K562 (cell line): Measurements from ENCODE around the gene GRIP1. TPM values are rescaled to one million over a fixed set of nuclear protein-coding genes. Genes with fewer than 3 reads are reported as not detected.

Experiments
- ATAC-seq: fragments of 200-7000 bp; cut with Tn5 transposase; 3 replicates; pipeline ENCODE4 v1.9.1; 2020; ENCODE audit warnings: moderate library complexity
- BruUV-seq: library from RNA; stranded (reverse); fragments of 400-500 nt; replicated peaks from 2 replicates; lab custom pipeline; 2021; lab: Mats Ljungman, UMichigan
- CTCF ChIA-PET: fragments of 300-600 bp; formaldehyde crosslinking; extraction: SDS; loops from one replicate; lab custom pipeline; 2021; ENCODE audit warnings: low intra/inter-chr PET ratio; lab: Yijun Ruan, JAX
- POLR2A ChIA-PET: fragments of 300-600, 350-650 bp; sonication (Branson Sonifier 250); formaldehyde crosslinking; extraction: SDS; loops from one replicate; lab custom pipeline; 2021; ENCODE audit warnings: antibody characterized with exemption, inconsistent platforms; lab: Yijun Ruan, JAX
- DNase-seq, 4 experiments: peaks; one replicate each; pipeline versions ENCODE4 v3.0.0 to v3.0.0-alpha.2; 2011 to 2018; ENCODE audit warnings: low spot score in 3 of 4, mixed read lengths in 3 of 4; ENCODE audit errors: extremely low read depth in 1 of 4
- FAIRE-seq: peaks from 2 replicates; lab custom pipeline; 2011; peaks lifted over from hg19 to GRCh38; lab: Jason Lieb, UNC
- H2AFZ ChIP-seq: 2 replicates; pipeline ENCODE4 v1.6.0; 2011; ENCODE audit warnings: low read depth, low read length, control low read depth, inconsistent platforms
- H3K27ac ChIP-seq: fragments of 200-600 bp; 3 replicates; pipeline ENCODE4 v1.8.0; 2011; ENCODE audit warnings: low read depth, mild to moderate bottlenecking, control low read depth, inconsistent platforms, low read length, moderate library complexity, mixed read lengths; ENCODE audit errors: extremely low read depth
- H3K27me3 ChIP-seq, 2 experiments: fragments of 300-600 bp in 1 of 2; 2 replicates in 1 of 2; 3 replicates in 1 of 2; pipeline versions ENCODE4 v1.6.0 to v1.8.0; 2011; ENCODE audit warnings: inconsistent platforms in 2 of 2, low read length in 2 of 2, mild to moderate bottlenecking in 1 of 2, mixed read lengths in 1 of 2, moderate library complexity in 1 of 2; ENCODE audit not compliant: control insufficient read depth in 2 of 2, insufficient read depth in 2 of 2
- H3K36me3 ChIP-seq: fragments of 300-600 bp; 3 replicates; pipeline ENCODE4 v1.8.0; 2011; ENCODE audit warnings: mild to moderate bottlenecking, low read length, inconsistent platforms; ENCODE audit not compliant: control insufficient read depth, insufficient read depth
- H3K4me1 ChIP-seq, 2 experiments: fragments of 200-600 bp in 1 of 2; replicated peaks in 1 of 2; 2 replicates in 1 of 2; 3 replicates in 1 of 2; pipeline versions ENCODE4 v1.5.1 to v1.8.0; 2011; ENCODE audit warnings: inconsistent platforms in 2 of 2, low read length in 2 of 2, mild to moderate bottlenecking in 1 of 2, mixed read lengths in 1 of 2, moderate library complexity in 1 of 2; ENCODE audit not compliant: control insufficient read depth in 2 of 2, insufficient read depth in 2 of 2
- H3K4me2 ChIP-seq: 2 replicates; pipeline ENCODE4 v1.6.1; 2011; ENCODE audit warnings: low read length, control low read depth, inconsistent platforms, mixed read lengths; ENCODE audit not compliant: insufficient read depth
- H3K4me3 ChIP-seq: fragments of 200-600 bp; sonication (generic), shearing (Covaris generic); 2 replicates; pipeline ENCODE4 v1.5.1; 2016; ENCODE audit warnings: control low read depth, inconsistent platforms
- H3K79me2 ChIP-seq: fragments of 200-600 bp; 3 replicates; pipeline ENCODE4 v1.8.0; 2011; ENCODE audit warnings: low read length, inconsistent platforms; ENCODE audit not compliant: control insufficient read depth, insufficient read depth
- H3K9ac ChIP-seq, 2 experiments: 2 replicates each; pipeline versions ENCODE4 v1.6.0 to v1.6.1; 2011; ENCODE audit warnings: low read depth in 2 of 2, low read length in 2 of 2, control low read depth in 1 of 2, inconsistent platforms in 1 of 2, mild to moderate bottlenecking in 1 of 2, mixed read lengths in 1 of 2; ENCODE audit not compliant: insufficient read depth in 1 of 2
- H3K9me1 ChIP-seq: one replicate; pipeline ENCODE4 v1.6.0; 2011; ENCODE audit warnings: inconsistent platforms, mild to moderate bottlenecking, low read length, moderate library complexity; ENCODE audit not compliant: control insufficient read depth, insufficient read depth
- H3K9me3 ChIP-seq: replicated peaks from 2 replicates; pipeline ENCODE4 v1.5.1; 2011; ENCODE audit warnings: low read depth, low read length, inconsistent platforms; ENCODE audit not compliant: control insufficient read depth, insufficient read depth
- H4K20me1 ChIP-seq: replicated peaks from 2 replicates; pipeline ENCODE4 v1.6.1; 2011; ENCODE audit warnings: low read length, inconsistent platforms, mixed read lengths; ENCODE audit not compliant: control insufficient read depth, insufficient read depth
- E2F3 ChIP-seq: fragments of 250-450 bp; sonication (Bioruptor Pico); IDR thresholded peaks from 2 replicates; pipeline ENCODE4 v1.4.0; 2020; ENCODE audit warnings: mild to moderate bottlenecking
- HCFC1 ChIP-seq: IDR thresholded peaks from 2 replicates; pipeline ENCODE4 v1.6.1; 2012; ENCODE audit warnings: low read depth, low read length, improper control_type of control experiment
- HDAC1 ChIP-seq, 2 experiments: fragments of 450-650 bp; IDR thresholded peaks; 2 replicates each; pipeline ENCODE4 v1.6.1; 2016 to 2017; ENCODE audit warnings: inconsistent platforms in 1 of 2, mild to moderate bottlenecking in 1 of 2, moderate library complexity in 1 of 2
- HNRNPK ChIP-seq: fragments of 200-400 bp; formaldehyde crosslinking; IDR thresholded peaks from one replicate; pipeline ENCODE4 v1.6.1; 2018; ENCODE audit warnings: mild to moderate bottlenecking, low read depth, low read length; ENCODE audit not compliant: poor library complexity, severe bottlenecking
- NRF1 ChIP-seq, 2 experiments: fragments of 450-650 bp; IDR thresholded peaks in 1 of 2; conservative IDR thresholded peaks in 1 of 2; 2 replicates each; pipeline ENCODE4 v1.6.1; 2014; ENCODE audit warnings: mild to moderate bottlenecking in 2 of 2
- RBM39 ChIP-seq: fragments of 200-400 bp; formaldehyde crosslinking; optimal IDR thresholded peaks from 2 replicates; pipeline ENCODE3; 2018; ENCODE audit warnings: low read depth, low read length
- RNF2 ChIP-seq: sonication (generic); IDR thresholded peaks from 2 replicates; pipeline ENCODE4 v1.6.1; 2016
- TAL1 ChIP-seq: fragments of 450-650 bp; IDR thresholded peaks from 2 replicates; pipeline ENCODE4 v1.6.1; 2016; ENCODE audit warnings: mild to moderate bottlenecking
- ZBTB17 ChIP-seq: fragments of 450-650 bp; formaldehyde crosslinking; IDR thresholded peaks from 2 replicates; pipeline ENCODE4 v1.4.0; 2020; ENCODE audit warnings: mild to moderate bottlenecking
- ZBTB5 ChIP-seq: fragments of 450-650 bp; IDR thresholded peaks from 2 replicates; pipeline ENCODE4 v1.6.1; 2017; ENCODE audit warnings: antibody characterized with exemption
- ZBTB9 ChIP-seq: fragments of 450-650 bp; formaldehyde crosslinking; IDR thresholded peaks from 2 replicates; pipeline ENCODE4 v1.4.0; 2020; ENCODE audit warnings: mild to moderate bottlenecking, moderate library complexity
- ZNF12 ChIP-seq: sonication (generic); formaldehyde crosslinking; IDR thresholded peaks from 2 replicates; pipeline ENCODE4 v1.4.0; 2020; ENCODE audit warnings: mild to moderate bottlenecking, missing genetic modification reagents
- ZNF143 ChIP-seq: sonication (generic); formaldehyde crosslinking; IDR thresholded peaks from 2 replicates; pipeline ENCODE4 v1.9.0; 2022; ENCODE audit warnings: mild to moderate bottlenecking, missing genetic modification reagents
- ZNF436 ChIP-seq: fragments of 250-450, 450-650 bp; sonication (Bioruptor Pico); formaldehyde crosslinking; IDR thresholded peaks from 2 replicates; pipeline ENCODE4 v1.7.0; 2020; ENCODE audit warnings: mild to moderate bottlenecking
- ZNF511 ChIP-seq: sonication (generic); formaldehyde crosslinking; IDR thresholded peaks from 2 replicates; pipeline ENCODE4 v1.8.0; 2022; ENCODE audit warnings: mild to moderate bottlenecking, missing genetic modification reagents
- WGBS: fragments of 100-300 bp; shearing (Covaris generic); methylation state at CpG from one replicate; pipeline ENCODE4 v1.1.6; 2016; ENCODE audit warnings: low coverage, mixed read lengths; ENCODE audit not compliant: insufficient coverage; ENCODE audit errors: missing lambda C conversion rate; 5-methylcytosine and 5-hydroxymethylcytosine counted together
- in situ Hi-C: fragments of 300-500 bp; cut with MboI; formaldehyde crosslinking; loops from 4 replicates; pipeline ENCODE4 v1.15.0; 2018; ENCODE audit warnings: inconsistent platforms, mixed read lengths
- intact Hi-C: fragments of 100-400 bp; cut with micrococcal nuclease; formaldehyde crosslinking; loops from 2 replicates; pipeline ENCODE4 v1.14.2; 2022
- polyA plus RNA-seq, 8 experiments: library from polyadenylated mRNA; depleted of rRNA in 4 of 8; stranded (reverse) in 5 of 8; unstranded in 3 of 8; fragments of >200 nt; fragmentation: Nextera tagmentation in 2 of 8; fragmentation: Illumina TruSeq in 1 of 8; extraction: Ambion mirVana in 2 of 8; extraction: Trizol in 1 of 8; gene quantifications; 2 replicates each; pipeline versions ENCODE4 v1.2.1 to v1.2.3, GENCODE V29; 2011 to 2014; ENCODE audit warnings: inconsistent platforms in 1 of 8, missing spikeins in 1 of 8
- total RNA-seq, 7 experiments: library from RNA; depleted of rRNA in 6 of 7; stranded (reverse); fragments of >200 nt in 6 of 7; fragmentation: Illumina TruSeq in 2 of 7; extraction: Trizol in 2 of 7; gene quantifications; 2 replicates each; pipeline versions ENCODE4 v1.2.1 to v1.2.3, GENCODE V29; 2011 to 2021; ENCODE audit warnings: low replicate concordance in 1 of 7
- TF ChIP-seq, protein P1 (sequence below): fragments of 250-450 bp; sonication (Bioruptor Pico); IDR thresholded peaks from 2 replicates; pipeline ENCODE4 v1.8.0; 2021; ENCODE audit warnings: borderline replicate concordance, mild to moderate bottlenecking, moderate library complexity; ENCODE audit not compliant: poor library complexity, severe bottlenecking

The GRIP1 gene
- total and polyA plus RNA-seq, 9 of the 15 experiments (the other 6 are each of a cell fraction or from before 2014, with no cell fraction given): 0.28 to 1.2 (median 0.45) TPM

- TF ChIP-seq ZNF511 (CRISPR knock-in tag): no peak
- no peak for TF ChIP-seq NRF1 (conservative IDR thresholded peaks at IDR 0.05 in 1 of 2, IDR thresholded peaks at IDR 0.05 in 1 of 2)
- TF ChIP-seq ZNF12 (CRISPR knock-in tag): no peak
- TF ChIP-seq HDAC1 (IDR thresholded peaks at IDR 0.05): no peak
- no peak for TF ChIP-seq E2F3 (CRISPR knock-in tag)
- no peak for TF ChIP-seq HCFC1
- no peak for TF ChIP-seq ZNF143
- TF ChIP-seq, protein P1, sequence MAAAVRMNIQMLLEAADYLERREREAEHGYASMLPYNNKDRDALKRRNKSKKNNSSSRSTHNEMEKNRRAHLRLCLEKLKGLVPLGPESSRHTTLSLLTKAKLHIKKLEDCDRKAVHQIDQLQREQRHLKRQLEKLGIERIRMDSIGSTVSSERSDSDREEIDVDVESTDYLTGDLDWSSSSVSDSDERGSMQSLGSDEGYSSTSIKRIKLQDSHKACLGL (CRISPR knock-in tag): no peak
- TF ChIP-seq RNF2: no peak
- TF ChIP-seq, all 486 proteins: peak for 0
Observed at GRCh38 chr12:66365718-66366490, 313.0 kb downstream of the GRIP1 start (continued).

DNA sequence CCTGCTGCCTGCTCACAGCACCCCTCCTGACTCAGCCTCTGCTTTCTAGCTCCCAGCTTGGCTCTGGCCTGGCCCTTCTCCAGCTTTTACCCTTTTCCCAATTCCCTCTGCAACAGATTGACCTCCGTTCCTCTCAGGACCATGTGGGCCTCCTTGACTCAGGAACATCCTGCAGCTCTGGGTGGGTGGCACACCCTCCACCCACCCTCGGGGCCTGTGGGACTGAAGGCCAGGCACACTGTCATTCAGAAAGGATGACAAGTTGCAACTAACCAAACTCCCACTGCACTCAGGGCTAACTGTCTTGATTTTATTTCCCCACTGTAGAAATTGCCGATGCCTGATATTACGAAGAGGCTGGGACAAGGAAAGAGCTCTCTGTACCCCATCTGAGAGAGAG, 317.2 kb downstream of the GRIP1 start:
- DNase-seq (no peak), ATAC-seq (no peak), FAIRE-seq (no peak)
- H3K36me3 ChIP-seq: no peaks in the 10 kb centered on the region
- POLR2A ChIA-PET: interaction anchor here (1.0 to 1.5 kb wide), 3 partner anchors 8 to 13 kb away, joined by 3 to 4 read pairs (median 3); no protein-coding TSS in a partner anchor
- H3K9me3 ChIP-seq: no peaks in the 10 kb centered on the region
- no peak overlapping the region for H3K4me3 ChIP-seq
- no peak overlapping the region for H2AFZ ChIP-seq
- H3K27ac ChIP-seq: no peak overlapping the region
- intact Hi-C loops: no loop called here
- H3K4me1 ChIP-seq: no peaks in the 10 kb centered on the region
- no peak overlapping the region for H3K4me2 ChIP-seq
- no peaks in the 10 kb centered on the region for H4K20me1 ChIP-seq
- CTCF ChIA-PET: no interaction called here
- no peaks in the 10 kb centered on the region for H3K9me1 ChIP-seq
- no peaks in the 10 kb centered on the region for H3K79me2 ChIP-seq
- no TSS peak for BruUV-seq
- no peak overlapping the region for H3K9ac ChIP-seq
- in situ Hi-C loops: no loop called here
- 17% methylated on average over 4 of the region's 4 CpGs for WGBS
- peaks cover 3 to 13% of the 10 kb centered on the region in 2 experiments; a peak in 4 of 5 replicates for H3K27me3 ChIP-seq
- no peak for TF ChIP-seq TAL1
- no peak for TF ChIP-seq ZBTB9
- no peak for TF ChIP-seq RBM39
- TF ChIP-seq HNRNPK: no peak
- TF ChIP-seq ZBTB5: no peak
- TF ChIP-seq, protein P1 (CRISPR knock-in tag): no peak
- TF ChIP-seq ZBTB17 (CRISPR knock-in tag): no peak
- no peak for TF ChIP-seq ZNF436
